ENCODE measurements around the gene KLHL21.

The KLHL21 gene

GRCh38 chr1:6546326-6546725 is 56.3 kb downstream of the KLHL21 start:
- DNase-seq: no peak

- DNase-seq: no peak
Observed at GRCh38 chr1:6545276-6546112, 57.2 kb downstream of the KLHL21 start.

- no peak for DNase-seq
Observed at GRCh38 chr1:6544831-6545230, 57.8 kb downstream of the KLHL21 start.

Data from effector CD8-positive, alpha-beta T cell (primary cell).